Liver (tissue), 9 donors: ENCODE measurements around the gene GAP43. TPM values are rescaled to one million over a fixed set of nuclear protein-coding genes. Genes with fewer than 3 reads are reported as not detected.

Source experiments
- DNase-seq: peaks from one replicate; pipeline ENCODE4 v3.0.0-alpha.2; 2017; ENCODE audit warnings: low spot score
- H3K27ac ChIP-seq, 2 donors: one replicate each; pipeline ENCODE4 v1.7.0; 2013; ENCODE audit warnings: inconsistent platforms in 2 of 2, low read length in 2 of 2, control low read depth in 1 of 2, low read depth in 1 of 2, mild to moderate bottlenecking in 1 of 2
- H3K27me3 ChIP-seq, 4 donors: one replicate each; pipeline versions ENCODE4 v1.6.1 to v1.7.0; 2013; ENCODE audit warnings: low read length in 3 of 4, inconsistent platforms in 1 of 4, mild to moderate bottlenecking in 1 of 4, moderate library complexity in 1 of 4; ENCODE audit not compliant: control insufficient read depth in 4 of 4, insufficient read depth in 4 of 4
- H3K36me3 ChIP-seq, 4 donors: one replicate each; pipeline versions ENCODE4 v1.6.1 to v1.7.0; 2013; ENCODE audit warnings: low read length in 3 of 4, mild to moderate bottlenecking in 3 of 4, low read depth in 1 of 4, moderate library complexity in 1 of 4; ENCODE audit not compliant: control insufficient read depth in 4 of 4, insufficient read depth in 3 of 4
- H3K4me1 ChIP-seq, 4 donors: one replicate each; pipeline versions ENCODE4 v1.6.1 to v1.7.0; 2013; ENCODE audit warnings: low read length in 3 of 4, mild to moderate bottlenecking in 3 of 4, moderate library complexity in 1 of 4; ENCODE audit not compliant: control insufficient read depth in 4 of 4, insufficient read depth in 4 of 4
- H3K4me3 ChIP-seq, 3 donors: one replicate each; pipeline versions ENCODE4 v1.6.1 to v1.7.0; 2013; ENCODE audit warnings: low read length in 3 of 3, control low read depth in 1 of 3, low read depth in 1 of 3, mild to moderate bottlenecking in 1 of 3
- H3K9ac ChIP-seq, 2 donors: one replicate each; pipeline ENCODE4 v1.7.0; 2013; ENCODE audit warnings: low read length in 2 of 2, mild to moderate bottlenecking in 2 of 2, moderate library complexity in 2 of 2, control low read depth in 1 of 2, low read depth in 1 of 2
- H3K9me3 ChIP-seq, 4 donors: one replicate each; pipeline versions ENCODE4 v1.6.1 to v1.7.0; 2013; ENCODE audit warnings: low read length in 3 of 4; ENCODE audit not compliant: control insufficient read depth in 4 of 4
- ATF3 ChIP-seq: IDR thresholded peaks from 2 replicates; pipeline ENCODE4 v1.6.1; 2016; ENCODE audit warnings: antibody characterized with exemption
- CTCF ChIP-seq: fragments of 150-350 bp; IDR thresholded peaks from 2 replicates; pipeline ENCODE4 v1.5.1; 2017; ENCODE audit warnings: improper control_type of control experiment, low read depth, low read length; ENCODE audit not compliant: missing input control
- EGR1 ChIP-seq, 2 donors: IDR thresholded peaks; 2 replicates each; pipeline ENCODE4 v1.6.1; 2016 to 2018; ENCODE audit warnings: antibody characterized with exemption in 2 of 2, low read depth in 2 of 2
- FOXA1 ChIP-seq: IDR thresholded peaks from 2 replicates; pipeline ENCODE4 v1.6.1; 2016; ENCODE audit warnings: antibody characterized with exemption
- FOXA2 ChIP-seq: IDR thresholded peaks from 2 replicates; pipeline ENCODE4 v1.6.1; 2016; ENCODE audit warnings: antibody characterized with exemption
- GABPA ChIP-seq, 2 donors: IDR thresholded peaks in 1 of 2; conservative IDR thresholded peaks in 1 of 2; 2 replicates each; pipeline ENCODE4 v1.6.1; 2016; ENCODE audit warnings: antibody characterized with exemption in 2 of 2, mild to moderate bottlenecking in 1 of 2, moderate library complexity in 1 of 2
- HNF4A ChIP-seq, 2 donors: conservative IDR thresholded peaks; 2 replicates each; pipeline ENCODE4 v1.6.1; 2016; ENCODE audit warnings: antibody characterized with exemption in 2 of 2, mild to moderate bottlenecking in 2 of 2
- HNF4G ChIP-seq: IDR thresholded peaks from 2 replicates; pipeline ENCODE4 v1.6.1; 2016; ENCODE audit warnings: antibody characterized with exemption
- JUND ChIP-seq, 2 donors: IDR thresholded peaks; 2 replicates each; pipeline ENCODE4 v1.6.1; 2016; ENCODE audit warnings: antibody characterized with exemption in 2 of 2
- MAX ChIP-seq: IDR thresholded peaks from 2 replicates; pipeline ENCODE4 v1.6.1; 2016; ENCODE audit warnings: antibody characterized with exemption
- NR2F2 ChIP-seq: IDR thresholded peaks from 2 replicates; pipeline ENCODE4 v1.6.1; 2016; ENCODE audit warnings: antibody characterized with exemption
- RAD21 ChIP-seq, 2 donors: IDR thresholded peaks; 2 replicates each; pipeline ENCODE4 v1.6.1; 2016; ENCODE audit warnings: antibody characterized with exemption in 2 of 2, mild to moderate bottlenecking in 2 of 2
- REST ChIP-seq: IDR thresholded peaks from 2 replicates; pipeline ENCODE4 v1.6.1; 2016; ENCODE audit warnings: antibody characterized with exemption, mild to moderate bottlenecking
- RXRA ChIP-seq, 2 donors: IDR thresholded peaks; 2 replicates each; pipeline ENCODE4 v1.6.1; 2017 to 2018; ENCODE audit warnings: antibody characterized with exemption in 2 of 2, mild to moderate bottlenecking in 1 of 2
- SP1 ChIP-seq: IDR thresholded peaks from 2 replicates; pipeline ENCODE4 v1.6.1; 2018; ENCODE audit warnings: antibody characterized with exemption, mild to moderate bottlenecking
- TAF1 ChIP-seq: conservative IDR thresholded peaks from 2 replicates; pipeline ENCODE4 v1.6.1; 2016; ENCODE audit warnings: antibody characterized with exemption, mild to moderate bottlenecking
- YY1 ChIP-seq: IDR thresholded peaks from 2 replicates; pipeline ENCODE4 v1.6.1; 2016; ENCODE audit warnings: antibody characterized with exemption, mild to moderate bottlenecking
- ZBTB33 ChIP-seq: IDR thresholded peaks from 2 replicates; pipeline ENCODE4 v1.6.1; 2016; ENCODE audit warnings: antibody characterized with exemption
- WGBS: extraction: QIAGEN DNeasy Blood & Tissue Kit; methylation state at CpG from one replicate; pipeline ENCODE4 v1.1.7; 2013; 5-methylcytosine and 5-hydroxymethylcytosine counted together
- polyA plus RNA-seq, 2 donors: library from polyadenylated mRNA; stranded (reverse) in 1 of 2; unstranded in 1 of 2; fragments of 200-250 nt in 1 of 2; fragments of >200 nt in 1 of 2; fragmentation: Nextera tagmentation in 1 of 2; extraction: Ambion mirVana in 1 of 2; gene quantifications; one replicate each; pipeline versions ENCODE4 v1.2.1 to v1.2.3, GENCODE V29; 2013 to 2015
- total RNA-seq, 2 donors: library from RNA; depleted of rRNA; stranded (reverse); fragments of >200 nt; gene quantifications; one replicate each; pipeline ENCODE4 v1.2.3, GENCODE V29; 2014
- donor health status: healthy.
- donor health status: healthy.
- donor health status: healthy.
- donor health status: healthy.
- donor health status: healthy.

The GAP43 gene
- total and polyA plus RNA-seq, 4 donors = 0.06 TPM; not detected in 3

GRCh38 chr3:115598216-115598615, 25.1 kb upstream of the GAP43 start:
- TF ChIP-seq MAX = no peak
- TF ChIP-seq SP1 = no peak
- no peak for TF ChIP-seq ZBTB33
- TF ChIP-seq RXRA (IDR thresholded peaks at IDR 0.05) = no peak
- TF ChIP-seq REST = no peak
- TF ChIP-seq FOXA1 = no peak
- no peak for TF ChIP-seq GABPA (IDR thresholded peaks at IDR 0.05 in 1 of 2, conservative IDR thresholded peaks at IDR 0.05 in 1 of 2)
- no peak for TF ChIP-seq HNF4A (conservative IDR thresholded peaks at IDR 0.05)
- TF ChIP-seq FOXA2 = no peak
- TF ChIP-seq CTCF = no peak
- TF ChIP-seq JUND (IDR thresholded peaks at IDR 0.05) = no peak
- TF ChIP-seq NR2F2 = no peak
- TF ChIP-seq EGR1 (IDR thresholded peaks at IDR 0.05; ENCODE audit: low read depth in 2 of 2) = no peak
- TF ChIP-seq RAD21 (IDR thresholded peaks at IDR 0.05) = no peak
- TF ChIP-seq YY1 = no peak
- no peak for TF ChIP-seq HNF4G
- TF ChIP-seq ATF3 = no peak
- no peak for TF ChIP-seq TAF1
- H3K4me1 ChIP-seq = no peaks in the 10 kb centered on the region
- no peaks in the 10 kb centered on the region for H3K27me3 ChIP-seq
- H3K27ac ChIP-seq = no peak overlapping the region
- peaks cover 0 to 7% (median 1%) of the 10 kb centered on the region in 4 donors for H3K9me3 ChIP-seq
- H3K9ac ChIP-seq = no peak overlapping the region
- DNase-seq = no peak
- no peak overlapping the region for H3K4me3 ChIP-seq
- H3K36me3 ChIP-seq = no peaks in the 10 kb centered on the region

- WGBS = 93% methylated on average over 2 of the region's 2 CpGs
- H3K9ac ChIP-seq = no peak overlapping the region
- no peak overlapping the region for H3K4me3 ChIP-seq
- H3K27me3 ChIP-seq = no peaks in the 10 kb centered on the region
- no peaks in the 10 kb centered on the region for H3K36me3 ChIP-seq
- no peak for DNase-seq
- no peak overlapping the region for H3K27ac ChIP-seq
- no peaks in the 10 kb centered on the region for H3K4me1 ChIP-seq
- no peaks in the 10 kb centered on the region for H3K9me3 ChIP-seq
- TF ChIP-seq EGR1 (IDR thresholded peaks at IDR 0.05; ENCODE audit: low read depth in 2 of 2) (no peak), RAD21 (IDR thresholded peaks at IDR 0.05) (no peak), CTCF (no peak), TAF1 (no peak), ATF3 (no peak), GABPA (IDR thresholded peaks at IDR 0.05 in 1 of 2, conservative IDR thresholded peaks at IDR 0.05 in 1 of 2) (no peak), YY1 (no peak), FOXA1 (no peak), ZBTB33 (no peak), FOXA2 (no peak), HNF4A (conservative IDR thresholded peaks at IDR 0.05) (no peak), NR2F2 (no peak), MAX (no peak), SP1 (no peak), JUND (IDR thresholded peaks at IDR 0.05) (no peak)
These were observed 21.1 kb upstream of the GAP43 start for GRCh38 chr3:115602194-115602593.
